ENCODE data around the gene GRAMD2B.
"Not testable (repeated sequence)": the region's sequence is repeated elsewhere in the genome, so short reads cannot be mapped to it uniquely, and the experiment has no call there.

The GRAMD2B gene

GRCh38 chr5:126422994-126423788, at the start of gene GRAMD2B:
Gene GRAMD2B (plus strand): TSS chr5:126423409. CDS start chr5:126423607, 198 bp downstream.
- no peak for DNase-seq (ENCODE audit: low spot score)

DNA sequence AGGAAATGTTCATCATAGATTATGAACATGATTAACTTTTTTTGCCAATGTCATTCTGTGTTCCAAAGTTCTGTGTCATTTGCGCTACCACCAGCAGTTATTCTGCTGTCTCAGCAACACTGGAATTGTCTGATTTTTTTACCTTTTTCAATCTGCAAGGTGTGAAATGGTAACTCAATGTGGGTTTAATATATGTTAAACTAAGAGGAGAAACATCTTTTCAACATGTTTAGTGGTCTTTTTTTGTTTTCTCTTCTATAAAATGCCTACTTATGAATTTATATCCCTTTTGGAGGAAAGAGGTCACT, 49.1 kb upstream of the GRAMD2B start:
- DNase-seq (ENCODE audit: low spot score) = no peak

DNA sequence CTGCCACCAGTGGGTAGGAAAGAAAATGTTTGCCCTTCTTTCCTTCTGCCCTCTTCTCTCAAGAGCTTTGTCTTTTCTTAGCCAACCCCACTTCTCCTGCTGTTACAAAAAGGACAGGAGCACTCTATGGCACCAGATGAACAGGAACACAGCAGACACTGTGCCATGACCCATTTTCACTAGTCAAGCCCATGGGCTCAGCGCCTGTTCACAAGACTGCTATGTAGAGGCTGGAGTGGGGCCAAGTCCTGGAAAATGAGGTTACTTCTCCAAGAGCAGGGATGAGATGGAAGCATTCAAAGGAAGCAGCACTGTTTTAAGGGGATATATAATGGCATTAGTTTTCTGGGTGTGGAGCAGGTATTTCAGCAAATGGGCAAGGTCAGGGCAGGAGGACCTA, 46.8 kb upstream of the GRAMD2B start:
- DNase-seq (ENCODE audit: low spot score) = no peak

- DNase-seq (ENCODE audit: low spot score) = no peak
These were observed 45.8 kb upstream of the GRAMD2B start for GRCh38 chr5:126377424-126377823.

GRCh38 chr5:126380316-126380715, 42.9 kb upstream of the GRAMD2B start:
- DNase-seq (ENCODE audit: low spot score) = not testable (repeated sequence)

GRCh38 chr5:126383246-126383645, 40.0 kb upstream of the GRAMD2B start:
- DNase-seq (ENCODE audit: low spot score) = no peak

DNA sequence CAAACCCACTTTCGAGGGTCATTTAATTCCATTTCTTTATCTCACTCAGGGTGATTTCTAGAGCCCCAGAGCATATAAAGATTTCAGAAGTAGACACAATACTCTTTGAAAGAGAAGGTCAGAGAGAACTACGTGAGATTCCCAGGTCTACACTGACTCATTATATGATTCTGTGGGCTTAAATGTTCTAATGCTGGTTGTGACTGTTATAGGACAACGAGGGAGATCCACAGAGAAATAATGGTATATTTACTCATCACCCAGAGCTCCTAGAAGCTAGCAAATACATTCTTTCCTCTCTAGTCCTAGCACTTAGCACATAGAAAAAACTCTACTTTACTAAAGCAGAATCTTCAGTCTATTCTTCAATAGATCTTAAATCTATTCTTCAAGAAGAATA, 39.4 kb upstream of the GRAMD2B start:
- DNase-seq (ENCODE audit: low spot score) = no peak

- DNase-seq (ENCODE audit: low spot score) = no peak
These were observed 38.2 kb upstream of the GRAMD2B start for GRCh38 chr5:126384985-126385384.

DNA sequence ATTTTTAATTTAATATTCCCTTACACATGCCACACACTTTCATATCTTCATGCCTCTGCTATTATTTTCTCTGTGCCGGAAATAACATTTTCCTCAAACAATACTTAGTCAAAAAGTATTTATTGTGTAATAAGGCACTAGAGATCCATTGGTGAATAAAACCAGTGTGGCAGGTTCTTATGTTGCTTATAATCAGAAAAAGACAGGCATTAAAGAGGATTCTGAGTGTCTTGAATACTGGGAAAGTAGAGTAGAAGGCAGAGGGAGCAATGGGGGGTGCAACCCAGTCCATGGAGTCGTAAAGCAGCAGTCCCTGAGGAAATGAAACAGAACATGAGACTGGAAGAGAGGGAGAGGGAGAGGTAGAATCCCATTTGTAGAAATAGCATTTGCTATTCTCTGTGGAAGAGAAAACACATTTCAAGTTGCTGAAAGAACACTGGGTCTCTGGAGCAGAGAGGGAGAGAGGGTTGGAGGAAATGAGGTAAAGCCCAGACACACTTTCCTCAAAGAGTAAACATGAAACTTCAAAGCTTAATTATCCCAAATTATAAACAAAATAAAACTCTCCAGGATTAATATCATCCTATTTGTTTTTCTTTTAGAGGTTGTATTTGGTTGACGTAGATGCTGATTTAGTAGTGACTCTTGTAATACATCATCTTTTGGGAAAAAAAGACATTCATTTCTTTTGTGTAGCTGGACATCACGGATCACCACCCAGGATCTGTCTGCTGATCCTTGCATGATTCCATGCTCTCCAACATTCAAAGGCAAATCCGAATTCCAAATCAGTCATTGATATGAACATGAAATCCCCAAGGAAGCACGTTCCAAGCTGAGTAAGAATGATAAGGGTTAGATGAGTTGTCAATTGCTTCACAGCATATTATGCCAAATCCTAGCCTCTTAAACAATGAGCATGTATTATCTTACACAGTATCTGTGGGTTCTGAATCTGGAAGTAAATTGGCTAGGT, 37.4 kb upstream of the GRAMD2B start:
- DNase-seq (ENCODE audit: low spot score) = no peak

- DNase-seq (ENCODE audit: low spot score) = no peak
These were observed 34.0 kb upstream of the GRAMD2B start for GRCh38 chr5:126389179-126389578.

- DNase-seq (ENCODE audit: low spot score) = no peak
These were observed 33.2 kb upstream of the GRAMD2B start for GRCh38 chr5:126390051-126390450.

GRCh38 chr5:126391386-126391785, 31.8 kb upstream of the GRAMD2B start:
- no peak for DNase-seq (ENCODE audit: low spot score)

DNA sequence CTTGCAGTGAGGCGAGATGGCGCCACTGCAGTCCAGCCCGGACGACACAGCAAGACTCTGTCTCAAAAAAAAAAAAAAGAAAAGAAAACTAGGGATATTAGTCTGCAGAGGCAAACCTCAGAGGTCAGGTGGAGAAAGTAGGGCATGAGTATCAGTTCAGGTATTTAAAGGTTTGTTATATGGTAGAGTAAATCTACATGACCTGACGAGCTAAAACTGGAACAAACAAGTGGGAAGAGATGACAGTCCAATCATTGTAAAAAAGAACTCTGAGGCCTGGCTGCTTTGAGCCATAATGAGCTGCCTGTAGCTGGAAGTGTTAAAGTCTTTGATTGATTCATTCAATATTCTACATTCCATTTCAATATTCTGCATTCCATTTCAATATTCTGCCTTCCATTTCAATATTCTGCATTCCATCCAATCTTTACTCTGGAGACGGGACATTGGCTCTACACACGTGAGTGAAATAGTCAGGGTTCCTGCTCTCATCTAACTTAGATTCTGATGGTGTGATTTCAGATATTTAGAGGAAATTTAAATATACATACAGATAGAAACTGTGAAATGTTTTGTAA, 28.9 kb upstream of the GRAMD2B start:
- DNase-seq (ENCODE audit: low spot score) = no peak

DNA sequence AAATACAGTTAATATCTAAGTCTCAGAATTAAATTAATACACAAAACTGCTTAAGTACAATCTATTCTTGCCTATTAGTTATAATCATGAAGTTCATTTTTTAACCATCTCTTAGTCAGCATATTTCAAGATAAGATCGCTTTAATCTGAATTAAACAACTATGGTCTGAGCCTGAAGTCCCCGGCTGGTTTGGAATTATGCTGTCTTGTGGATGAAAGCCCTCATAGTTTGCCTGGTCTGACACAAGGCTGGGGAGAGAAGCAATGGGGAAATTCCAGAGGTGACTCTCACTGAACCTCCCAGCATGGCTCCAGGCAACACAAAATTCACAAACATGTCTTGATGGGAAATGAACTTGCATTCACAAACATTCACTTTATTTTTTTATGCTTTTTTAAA, 28.0 kb upstream of the GRAMD2B start:
- DNase-seq (ENCODE audit: low spot score) = no peak

- no peak for DNase-seq (ENCODE audit: low spot score)
These were observed 27.6 kb upstream of the GRAMD2B start for GRCh38 chr5:126395605-126396004.

DNA sequence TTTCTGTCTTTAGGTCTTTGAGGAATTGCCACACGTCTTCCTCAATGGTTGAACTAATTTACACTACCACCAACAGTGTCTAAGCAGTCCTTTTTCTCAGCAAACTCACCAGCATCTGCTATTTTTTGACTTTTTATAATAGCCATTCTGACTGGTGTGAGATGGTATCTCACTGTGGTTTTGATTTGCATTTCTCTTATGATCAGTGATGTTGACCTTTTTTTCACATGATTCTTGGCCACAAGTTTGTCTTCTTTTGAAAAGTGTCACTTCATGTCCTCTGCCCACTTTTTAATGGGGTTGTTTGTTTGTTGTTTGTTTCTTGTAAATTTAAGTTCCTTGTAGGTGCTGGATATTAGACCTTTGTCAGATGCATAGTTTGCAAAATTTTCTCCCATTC, 26.5 kb upstream of the GRAMD2B start:
- DNase-seq (ENCODE audit: low spot score) = not testable (repeated sequence)

DNA sequence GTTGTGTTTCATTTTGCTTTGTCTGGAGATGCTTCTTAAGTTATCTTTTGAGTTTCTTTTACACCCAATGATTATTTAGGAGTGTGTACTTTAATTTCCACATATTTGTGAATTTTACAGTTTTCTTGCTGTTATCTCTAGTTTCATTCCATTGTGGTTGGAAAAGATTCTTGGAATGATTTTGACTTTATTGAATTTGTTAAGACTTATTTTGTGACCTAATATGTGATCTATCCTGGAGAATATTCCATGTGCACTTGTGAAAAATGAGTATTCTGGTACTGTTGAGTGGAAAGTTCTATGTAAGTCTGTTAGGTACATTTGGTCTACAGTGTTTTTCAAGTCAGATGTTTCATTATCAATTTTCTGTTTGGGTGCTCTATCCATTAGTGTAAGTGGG, 24.4 kb upstream of the GRAMD2B start:
- DNase-seq (ENCODE audit: low spot score) = no peak

DNA sequence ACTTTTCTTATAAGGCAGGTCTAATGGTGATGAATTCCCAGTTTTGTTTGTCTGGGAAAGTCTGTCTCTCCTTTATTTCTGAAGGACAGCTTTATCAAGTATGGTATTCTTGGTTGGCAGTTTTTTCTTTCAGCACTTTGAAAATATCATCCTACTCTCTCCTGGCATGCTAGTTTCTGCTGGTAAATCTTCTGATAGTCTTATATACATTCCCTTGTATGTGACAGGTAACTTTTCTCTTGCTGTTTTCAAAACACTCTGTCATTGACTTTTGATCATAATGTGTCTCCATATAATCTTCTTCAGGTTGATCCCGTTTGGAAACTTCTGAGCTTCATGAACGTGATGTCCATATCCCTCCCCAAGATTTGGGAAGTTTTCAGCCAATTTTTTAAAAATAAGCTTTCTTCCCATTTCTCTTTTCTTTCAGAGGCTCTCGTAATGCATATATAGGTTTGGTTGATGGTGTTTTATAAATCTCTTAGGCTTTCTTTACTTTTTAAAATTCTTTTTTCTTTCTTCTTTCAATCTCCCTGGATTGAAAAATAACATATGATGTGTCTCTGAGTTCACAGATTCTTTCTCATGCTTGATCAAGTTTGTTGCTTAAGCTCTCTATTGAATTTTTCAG, 22.5 kb upstream of the GRAMD2B start:
- DNase-seq (ENCODE audit: low spot score) = no peak

- DNase-seq (ENCODE audit: low spot score) = no peak
These were observed 20.3 kb upstream of the GRAMD2B start for GRCh38 chr5:126402621-126403555.

GRCh38 chr5:126403876-126404275, 19.3 kb upstream of the GRAMD2B start:
- DNase-seq (ENCODE audit: low spot score) = no peak

DNA sequence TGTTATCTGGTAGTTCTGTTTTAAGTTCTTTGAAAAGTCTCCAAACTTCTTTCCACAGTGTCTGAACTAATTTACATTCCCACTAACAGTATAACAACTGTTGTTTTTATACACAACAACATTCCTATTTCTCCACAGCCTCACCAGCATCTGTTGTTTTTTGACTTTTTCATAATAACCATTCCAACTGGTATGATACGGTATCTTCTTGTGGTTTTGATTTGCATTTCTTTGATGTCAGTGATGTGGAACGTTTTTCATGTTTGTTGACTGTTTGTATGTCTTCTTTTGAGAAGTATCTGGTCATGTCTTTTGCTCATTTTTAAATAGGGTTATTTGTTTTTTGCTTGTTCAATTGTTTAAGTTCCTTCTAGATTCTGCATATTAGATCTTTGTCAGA, 12.6 kb upstream of the GRAMD2B start:
- no peak for DNase-seq (ENCODE audit: low spot score)

Measured in hematopoietic multipotent progenitor cell treated with erythropoietin and hydrocortisone succinate and interleukin-3 and kit ligand, for 17 days (in vitro differentiated cells).